GM12872 (cell line): Measurements from ENCODE around the gene PTGR2.

ENCODE experiments used
- TF ChIP-seq, protein P1 (sequence below): IDR thresholded peaks from 3 replicates; pipeline ENCODE4 v1.5.1; 2011; ENCODE audit warnings: low read depth, mild to moderate bottlenecking, low read length, moderate library complexity; ENCODE audit not compliant: insufficient read depth

PTGR2 gene

DNA sequence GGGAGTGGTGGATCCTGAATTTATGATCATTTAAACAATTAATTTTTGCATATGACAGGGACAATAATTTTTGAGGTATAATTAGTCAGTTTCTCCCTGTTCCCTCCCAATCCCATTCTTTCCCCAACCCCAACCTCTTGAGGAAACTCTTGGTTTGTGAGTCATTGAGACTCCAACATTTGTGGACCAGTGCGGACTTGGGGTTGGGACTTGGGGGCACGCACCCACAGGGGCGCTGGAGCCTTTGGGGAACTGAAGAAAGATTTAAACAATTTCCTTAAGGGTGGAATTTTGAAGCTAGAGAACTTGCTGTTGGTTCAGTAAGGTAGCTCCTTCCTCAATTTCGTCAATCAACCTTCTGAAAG, 17.4 kb upstream of the PTGR2 start:
- TF ChIP-seq, protein P1, sequence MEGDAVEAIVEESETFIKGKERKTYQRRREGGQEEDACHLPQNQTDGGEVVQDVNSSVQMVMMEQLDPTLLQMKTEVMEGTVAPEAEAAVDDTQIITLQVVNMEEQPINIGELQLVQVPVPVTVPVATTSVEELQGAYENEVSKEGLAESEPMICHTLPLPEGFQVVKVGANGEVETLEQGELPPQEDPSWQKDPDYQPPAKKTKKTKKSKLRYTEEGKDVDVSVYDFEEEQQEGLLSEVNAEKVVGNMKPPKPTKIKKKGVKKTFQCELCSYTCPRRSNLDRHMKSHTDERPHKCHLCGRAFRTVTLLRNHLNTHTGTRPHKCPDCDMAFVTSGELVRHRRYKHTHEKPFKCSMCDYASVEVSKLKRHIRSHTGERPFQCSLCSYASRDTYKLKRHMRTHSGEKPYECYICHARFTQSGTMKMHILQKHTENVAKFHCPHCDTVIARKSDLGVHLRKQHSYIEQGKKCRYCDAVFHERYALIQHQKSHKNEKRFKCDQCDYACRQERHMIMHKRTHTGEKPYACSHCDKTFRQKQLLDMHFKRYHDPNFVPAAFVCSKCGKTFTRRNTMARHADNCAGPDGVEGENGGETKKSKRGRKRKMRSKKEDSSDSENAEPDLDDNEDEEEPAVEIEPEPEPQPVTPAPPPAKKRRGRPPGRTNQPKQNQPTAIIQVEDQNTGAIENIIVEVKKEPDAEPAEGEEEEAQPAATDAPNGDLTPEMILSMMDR: no peak

DNA sequence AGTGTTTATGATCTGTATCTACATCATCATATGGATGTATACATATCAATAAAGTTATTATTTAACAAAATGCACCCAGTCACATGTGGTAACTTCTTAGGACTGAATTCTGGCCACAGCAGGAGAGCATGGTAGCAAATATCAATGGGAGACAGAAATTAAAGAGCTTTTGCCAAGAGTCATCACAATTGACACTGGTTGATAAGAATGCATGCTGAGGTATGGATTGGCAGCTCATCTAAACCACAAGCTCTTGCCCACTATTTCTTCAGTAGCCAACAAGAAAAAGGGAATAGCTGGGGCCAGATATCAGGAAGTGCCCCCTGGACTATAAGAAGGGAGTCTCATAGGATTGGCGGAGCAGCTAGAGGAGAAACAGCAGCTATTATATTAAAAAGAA, 9.4 kb upstream of the PTGR2 start:
- TF ChIP-seq, protein P1: no peak

DNA sequence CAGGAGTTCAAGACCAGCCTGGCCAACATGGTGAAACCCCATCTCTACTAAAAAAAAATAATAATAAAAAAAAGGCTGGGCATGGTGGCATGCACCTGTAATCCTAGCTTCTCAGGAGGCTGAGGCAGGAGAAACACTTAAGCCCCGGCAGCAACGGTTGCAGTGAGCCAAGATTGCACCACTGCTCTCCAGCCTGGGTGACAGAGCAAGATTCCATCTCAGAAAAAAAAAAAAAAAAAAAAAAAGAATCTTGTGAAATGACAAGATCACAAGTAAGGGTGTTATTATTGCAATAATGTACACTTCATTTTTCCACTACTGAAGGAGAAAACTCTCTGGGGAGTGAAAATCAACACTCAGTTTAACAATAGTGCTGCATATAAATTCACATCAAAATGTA, 8.8 kb upstream of the PTGR2 start:
- TF ChIP-seq, protein P1: no peak

DNA sequence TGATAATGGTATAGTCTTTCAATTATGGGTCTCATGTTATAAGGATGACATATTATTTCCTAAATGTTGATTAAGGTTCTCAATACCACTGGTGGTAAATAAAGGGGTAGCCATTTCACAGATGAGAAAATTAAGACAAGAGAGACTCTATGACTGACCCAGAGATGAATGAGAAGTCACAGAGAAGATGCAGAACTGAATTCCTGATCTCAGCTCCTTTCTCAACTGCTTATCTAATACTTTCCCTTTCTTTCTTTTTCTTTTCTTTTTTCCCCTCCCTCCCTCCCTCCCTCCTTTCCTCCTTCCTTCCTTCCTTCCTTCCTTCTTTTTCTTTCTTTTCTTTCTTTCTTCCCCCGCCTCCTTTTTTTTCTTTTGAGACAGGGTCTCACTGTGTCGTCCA, 8.3 kb upstream of the PTGR2 start:
- TF ChIP-seq, protein P1: no peak

DNA sequence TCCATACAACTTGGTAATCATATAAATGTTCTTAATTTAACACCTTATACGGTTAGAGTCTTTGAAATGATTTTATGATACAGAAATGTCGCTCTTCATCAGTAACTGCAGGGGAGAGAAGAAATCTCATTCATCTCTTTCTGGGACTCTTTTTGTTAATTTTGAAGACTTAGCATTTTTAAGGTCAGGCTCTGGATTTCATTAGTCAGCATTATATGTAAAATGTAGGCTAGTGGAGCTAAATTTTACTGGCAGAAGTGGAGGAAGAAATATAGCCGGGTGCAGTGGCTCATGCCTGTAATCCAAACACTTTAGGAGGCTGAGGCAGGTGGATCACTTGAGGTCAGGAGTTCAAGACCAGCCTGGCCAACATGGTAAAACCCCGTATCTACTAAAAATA, 4.7 kb upstream of the PTGR2 start:
- TF ChIP-seq, protein P1: no peak

DNA sequence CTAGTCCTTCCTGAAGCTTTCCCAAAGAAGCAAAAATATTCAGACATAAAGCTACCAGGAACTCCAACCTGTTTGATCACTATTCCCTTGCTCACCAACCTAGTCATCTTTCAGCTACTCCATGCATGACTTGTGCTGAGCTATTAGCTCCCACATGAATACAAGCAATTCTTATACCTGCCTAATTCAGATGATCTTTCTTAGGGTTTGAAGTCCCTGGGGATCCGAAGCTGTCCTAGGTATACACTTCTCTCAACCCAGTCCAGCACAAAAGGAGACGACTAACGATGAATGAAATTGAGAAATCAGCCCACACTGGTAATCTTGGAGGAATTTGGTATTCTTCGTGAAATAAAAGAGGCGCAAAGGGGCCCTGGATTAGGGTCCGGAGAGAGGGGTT, 631 bp upstream of the PTGR2 start:
- TF ChIP-seq, protein P1: no peak

DNA sequence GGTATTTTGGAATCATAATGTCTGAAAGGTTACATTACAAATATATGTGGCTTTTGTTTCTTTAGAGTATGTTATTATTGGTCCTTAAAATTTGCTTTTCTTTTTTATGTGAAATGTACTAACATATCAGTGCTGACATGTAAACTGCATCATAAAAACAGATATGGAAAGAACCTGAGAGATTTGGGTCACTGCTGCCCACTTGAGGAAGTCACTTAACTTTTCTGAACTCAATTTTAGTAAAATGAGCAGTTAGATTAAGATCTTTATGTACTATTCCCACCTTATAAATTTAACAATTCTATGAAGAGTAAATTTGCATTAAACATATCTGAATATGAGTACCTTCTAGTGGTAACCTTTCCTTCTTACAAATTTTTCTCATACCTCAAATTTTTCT, 7.5 kb downstream of the PTGR2 start:
- TF ChIP-seq, protein P1: no peak

DNA sequence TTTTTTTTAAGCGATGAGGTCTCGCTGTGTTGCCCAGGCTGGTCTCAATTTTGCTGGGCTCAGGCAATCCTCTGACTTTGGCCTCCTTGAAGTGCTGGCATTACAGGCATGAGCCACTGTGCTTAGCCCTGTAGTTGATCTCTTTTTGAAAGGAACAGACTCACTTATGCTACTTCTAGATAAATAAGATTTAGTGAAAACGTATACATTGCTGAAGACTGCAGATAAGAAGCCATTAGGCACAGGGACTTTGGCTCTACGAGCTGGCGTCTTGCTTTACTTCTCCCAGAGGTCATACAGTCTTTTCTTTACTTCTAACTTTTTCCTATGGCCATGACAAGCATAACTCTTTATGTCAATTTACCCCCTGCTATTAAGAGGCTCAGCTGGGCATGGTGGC, 9.4 kb downstream of the PTGR2 start:
- TF ChIP-seq, protein P1: no peak
